ENCODE measurements around the gene NFE2.

- TF ChIP-seq CTCF (IDR thresholded peaks at IDR 0.05) (no peak), POLR2A (IDR thresholded peaks at IDR 0.05) (no peak)
These were observed 30.5 kb downstream of the NFE2 start for GRCh38 chr12:54270345-54270744.

Measured in tibial nerve (tissue), 3 donors.